Measurements from ENCODE around the gene CABP2.
A peak's percentile ranks its signal among the peaks of the same experiment; 100 is the strongest.
"Not testable (repeated sequence)": the region's sequence is repeated elsewhere in the genome, so short reads cannot be mapped to it uniquely, and the experiment has no call there.

CABP2 gene

DNA sequence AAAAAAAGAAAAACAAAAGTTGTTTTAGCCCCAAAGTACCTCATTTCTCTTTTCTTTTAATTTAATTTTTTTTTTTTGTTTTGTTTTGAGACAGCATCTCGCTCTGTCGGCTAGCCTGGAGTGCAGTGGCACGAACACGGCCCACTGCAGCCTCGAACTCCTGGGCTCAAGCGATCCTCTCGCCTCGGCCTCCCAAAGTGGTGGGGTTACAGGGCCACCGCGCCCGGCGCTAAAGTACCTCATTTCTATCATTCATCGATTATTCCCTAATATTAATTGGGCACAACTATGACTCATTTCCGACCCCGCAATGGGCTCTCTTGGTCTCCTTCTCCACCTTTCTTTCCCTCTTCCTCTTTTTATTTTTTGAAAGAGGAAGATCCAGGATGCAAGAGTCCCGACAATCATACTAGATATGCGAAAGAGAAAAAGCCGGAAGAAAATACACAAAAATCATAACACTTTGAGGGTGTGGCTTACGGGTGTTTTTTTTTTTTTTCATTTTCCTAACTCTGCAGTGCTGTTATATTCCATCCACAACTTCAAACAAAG lies 40.9 kb downstream of the CABP2 start:
- ATAC-seq (ENCODE audit: insufficient read depth, low read depth), result no peak
- H3K36me3 ChIP-seq (ENCODE audit: insufficient read depth, low read length), result peaks cover 23% of the 10 kb centered on the region
- peak overlapping the region; percentile 99 for H3K27ac ChIP-seq (ENCODE audit: low read length)
- H4K20me1 ChIP-seq (ENCODE audit: insufficient read depth, low read length), result peaks cover 12% of the 10 kb centered on the region
- peak overlapping the region; percentile 87 for H2AFZ ChIP-seq (ENCODE audit: low read depth, low read length)
- H3K4me3 ChIP-seq (ENCODE audit: low read depth in 1 of 2, low read length in 2 of 2), result peak overlapping the region; percentile 28 to 68
- TF ChIP-seq EZH2 (IDR thresholded peaks at IDR 0.05; ENCODE audit: borderline replicate concordance, low read depth, low read length, severe bottlenecking), result no peak
- TF ChIP-seq, protein P1, sequence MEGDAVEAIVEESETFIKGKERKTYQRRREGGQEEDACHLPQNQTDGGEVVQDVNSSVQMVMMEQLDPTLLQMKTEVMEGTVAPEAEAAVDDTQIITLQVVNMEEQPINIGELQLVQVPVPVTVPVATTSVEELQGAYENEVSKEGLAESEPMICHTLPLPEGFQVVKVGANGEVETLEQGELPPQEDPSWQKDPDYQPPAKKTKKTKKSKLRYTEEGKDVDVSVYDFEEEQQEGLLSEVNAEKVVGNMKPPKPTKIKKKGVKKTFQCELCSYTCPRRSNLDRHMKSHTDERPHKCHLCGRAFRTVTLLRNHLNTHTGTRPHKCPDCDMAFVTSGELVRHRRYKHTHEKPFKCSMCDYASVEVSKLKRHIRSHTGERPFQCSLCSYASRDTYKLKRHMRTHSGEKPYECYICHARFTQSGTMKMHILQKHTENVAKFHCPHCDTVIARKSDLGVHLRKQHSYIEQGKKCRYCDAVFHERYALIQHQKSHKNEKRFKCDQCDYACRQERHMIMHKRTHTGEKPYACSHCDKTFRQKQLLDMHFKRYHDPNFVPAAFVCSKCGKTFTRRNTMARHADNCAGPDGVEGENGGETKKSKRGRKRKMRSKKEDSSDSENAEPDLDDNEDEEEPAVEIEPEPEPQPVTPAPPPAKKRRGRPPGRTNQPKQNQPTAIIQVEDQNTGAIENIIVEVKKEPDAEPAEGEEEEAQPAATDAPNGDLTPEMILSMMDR (IDR thresholded peaks at IDR 0.05; ENCODE audit: borderline replicate concordance, extremely low read depth, low read length, poor library complexity, severe bottlenecking), result no peak
- H3K9me3 ChIP-seq (ENCODE audit: insufficient read depth, low read length, severe bottlenecking), result no peaks in the 10 kb centered on the region
- H3K4me1 ChIP-seq (ENCODE audit: insufficient read depth, low read length), result peaks cover 44% of the 10 kb centered on the region
- DNase-seq, result peak; percentile 7
- peak overlapping the region; percentile 95 for H3K9ac ChIP-seq (ENCODE audit: low read depth, low read length)
- peaks cover 38% of the 10 kb centered on the region for H3K79me2 ChIP-seq (ENCODE audit: insufficient read depth, low read length)
- H3K27me3 ChIP-seq (ENCODE audit: insufficient read depth, low read length, poor library complexity), result no peaks in the 10 kb centered on the region
- H3K4me2 ChIP-seq (ENCODE audit: insufficient read depth, low read length), result peak overlapping the region; percentile 76

- H3K27me3 ChIP-seq (ENCODE audit: insufficient read depth, low read length, poor library complexity); H2AFZ ChIP-seq (ENCODE audit: low read depth, low read length); H3K4me3 ChIP-seq (ENCODE audit: low read depth in 1 of 2, low read length in 2 of 2); H3K36me3 ChIP-seq (ENCODE audit: insufficient read depth, low read length); ATAC-seq (ENCODE audit: insufficient read depth, low read depth); H4K20me1 ChIP-seq (ENCODE audit: insufficient read depth, low read length); H3K9me3 ChIP-seq (ENCODE audit: insufficient read depth, low read length, severe bottlenecking); DNase-seq; H3K27ac ChIP-seq (ENCODE audit: low read length); H3K9ac ChIP-seq (ENCODE audit: low read depth, low read length); H3K4me1 ChIP-seq (ENCODE audit: insufficient read depth, low read length); H3K4me2 ChIP-seq (ENCODE audit: insufficient read depth, low read length); H3K79me2 ChIP-seq (ENCODE audit: insufficient read depth, low read length): not testable (repeated sequence)
These were observed 45.7 kb downstream of the CABP2 start for GRCh38 chr11:67477344-67478050.

- not testable (repeated sequence) for H3K36me3 ChIP-seq (ENCODE audit: insufficient read depth, low read length); ATAC-seq (ENCODE audit: insufficient read depth, low read depth); H3K79me2 ChIP-seq (ENCODE audit: insufficient read depth, low read length); H3K4me2 ChIP-seq (ENCODE audit: insufficient read depth, low read length); H4K20me1 ChIP-seq (ENCODE audit: insufficient read depth, low read length); H2AFZ ChIP-seq (ENCODE audit: low read depth, low read length); H3K9me3 ChIP-seq (ENCODE audit: insufficient read depth, low read length, severe bottlenecking); DNase-seq; H3K9ac ChIP-seq (ENCODE audit: low read depth, low read length); H3K27me3 ChIP-seq (ENCODE audit: insufficient read depth, low read length, poor library complexity); H3K4me3 ChIP-seq (ENCODE audit: low read depth in 1 of 2, low read length in 2 of 2); H3K4me1 ChIP-seq (ENCODE audit: insufficient read depth, low read length); H3K27ac ChIP-seq (ENCODE audit: low read length)
These were observed 46.6 kb downstream of the CABP2 start for GRCh38 chr11:67476692-67477091.

- Histone ChIP-seq H3K36me3 (ENCODE audit: insufficient read depth, low read length) (no peaks in the 10 kb centered on the region), H3K9me3 (ENCODE audit: insufficient read depth, low read length, severe bottlenecking) (no peaks in the 10 kb centered on the region), H3K4me1 (ENCODE audit: insufficient read depth, low read length) (peaks cover 15% of the 10 kb centered on the region), H4K20me1 (ENCODE audit: insufficient read depth, low read length) (no peaks in the 10 kb centered on the region), H3K27me3 (ENCODE audit: insufficient read depth, low read length, poor library complexity) (no peaks in the 10 kb centered on the region), H2AFZ (ENCODE audit: low read depth, low read length) (no peak overlapping the region), H3K4me2 (ENCODE audit: insufficient read depth, low read length) (no peak overlapping the region), H3K9ac (ENCODE audit: low read depth, low read length) (no peak overlapping the region), H3K4me3 (ENCODE audit: low read depth in 1 of 2, low read length in 2 of 2) (no peak overlapping the region), H3K27ac (ENCODE audit: low read length) (no peak overlapping the region), H3K79me2 (ENCODE audit: insufficient read depth, low read length) (peaks cover 11% of the 10 kb centered on the region)
- DNase-seq (no peak), ATAC-seq (ENCODE audit: insufficient read depth, low read depth) (no peak)
- TF ChIP-seq, protein P1 (IDR thresholded peaks at IDR 0.05; ENCODE audit: borderline replicate concordance, extremely low read depth, low read length, poor library complexity, severe bottlenecking), result no peak
- no peak for TF ChIP-seq EZH2 (IDR thresholded peaks at IDR 0.05; ENCODE audit: borderline replicate concordance, low read depth, low read length, severe bottlenecking)
These were observed 50.4 kb downstream of the CABP2 start for GRCh38 chr11:67472882-67473281.

All from DND-41 (cell line).